Measurements from ENCODE around the gene CASK. TPM values are rescaled to one million over a fixed set of nuclear protein-coding genes. Genes with fewer than 3 reads are reported as not detected.
"Not testable (repeated sequence)": the region's sequence is repeated elsewhere in the genome, so short reads cannot be mapped to it uniquely, and the experiment has no call there.

CASK gene
- total RNA-seq, 1 experiment from 2014 or later = 39.2 TPM

DNA sequence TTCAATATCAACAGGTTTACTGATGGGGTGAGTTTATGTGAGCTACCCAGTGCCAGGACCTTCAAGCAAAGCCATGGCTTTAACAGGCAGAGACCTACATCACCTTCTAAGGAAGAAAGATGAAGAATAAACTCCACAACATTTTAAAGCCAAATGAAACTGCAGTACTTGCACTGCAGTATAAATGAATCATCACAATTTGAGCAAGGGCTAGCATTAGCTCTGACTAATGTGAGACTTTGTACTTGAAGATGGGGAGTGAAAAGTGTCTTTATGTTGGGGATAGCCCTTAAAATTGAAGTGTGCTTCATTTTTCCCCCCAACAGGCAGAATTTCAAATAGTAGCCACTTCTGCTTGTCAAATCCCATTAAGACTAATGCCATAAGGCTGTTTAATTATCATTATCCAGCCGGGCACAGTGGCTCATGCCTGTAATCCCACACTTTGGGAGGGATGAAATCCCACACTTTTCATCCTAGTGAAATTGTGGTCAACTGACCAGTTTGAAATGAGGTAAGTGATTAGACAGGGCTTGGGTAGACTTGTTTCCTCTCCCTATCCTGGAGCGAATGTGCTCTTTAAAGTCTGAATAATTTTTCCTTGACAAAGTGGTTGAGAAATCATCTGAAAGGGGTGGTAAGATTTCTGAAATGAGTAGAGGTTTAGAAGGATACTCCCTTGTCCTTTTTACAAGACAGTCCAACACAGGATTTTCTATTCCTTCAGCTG is 261.8 kb downstream of the CASK start:
- Histone ChIP-seq H3K4me3 (ENCODE audit: insufficient read depth, low read depth, low read length) (no peak overlapping the region), H3K27me3 (ENCODE audit: control insufficient read depth, insufficient read depth, low read length) (no peaks in the 10 kb centered on the region), H3K36me3 (replicated peaks; ENCODE audit: control insufficient read depth, insufficient read depth, low read length) (peaks cover 2% of the 10 kb centered on the region; the same call in 1 of the 2 replicates)
- DNase-seq = no peak

DNA sequence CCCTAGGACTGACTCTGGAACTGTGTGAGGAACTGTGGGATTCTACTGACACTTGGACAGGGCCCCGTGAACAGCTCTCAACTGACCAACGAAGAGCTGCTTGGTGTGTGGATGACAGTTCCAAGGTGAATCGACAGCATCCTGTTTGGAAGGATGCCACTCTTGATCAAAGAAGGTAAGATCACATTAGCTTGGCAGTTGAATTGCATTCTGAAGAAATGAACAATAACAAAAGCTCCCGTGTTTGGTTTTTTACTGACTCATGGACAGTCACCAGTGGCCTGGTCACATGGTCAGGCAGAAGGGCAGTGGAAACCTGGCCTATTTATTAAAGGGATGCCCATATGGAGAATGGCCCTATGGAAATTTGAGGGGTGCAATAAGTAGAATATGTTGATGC is 267.7 kb downstream of the CASK start:
- Histone ChIP-seq H3K36me3 (replicated peaks; ENCODE audit: control insufficient read depth, insufficient read depth, low read length) (peaks cover 4% of the 10 kb centered on the region; the same call in 1 of the 2 replicates), H3K27me3 (ENCODE audit: control insufficient read depth, insufficient read depth, low read length) (no peaks in the 10 kb centered on the region), H3K4me3 (ENCODE audit: insufficient read depth, low read depth, low read length) (no peak overlapping the region)
- no peak for DNase-seq

DNA sequence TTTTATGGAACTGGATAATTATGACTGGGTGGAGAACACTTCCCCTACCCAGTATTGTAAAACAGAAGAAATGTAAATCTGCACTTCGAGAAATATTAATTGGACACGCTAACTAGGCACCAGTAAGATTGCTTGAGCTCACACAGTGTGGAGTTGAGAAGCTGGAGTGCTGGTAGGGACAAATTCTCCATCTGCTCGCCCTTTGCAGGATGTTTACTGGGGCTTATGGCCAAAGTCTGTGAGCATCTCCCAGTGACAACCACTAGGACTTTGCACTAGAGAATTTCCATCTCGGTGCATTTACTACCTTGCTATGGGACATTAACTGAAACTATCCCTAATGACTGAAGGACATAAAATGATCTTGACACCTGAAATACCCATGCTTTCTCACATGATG is 268.3 kb downstream of the CASK start:
- peaks cover 4% of the 10 kb centered on the region; the same call in 1 of the 2 replicates for H3K36me3 ChIP-seq (replicated peaks; ENCODE audit: control insufficient read depth, insufficient read depth, low read length)
- no peak overlapping the region for H3K4me3 ChIP-seq (ENCODE audit: insufficient read depth, low read depth, low read length)
- DNase-seq = no peak
- no peaks in the 10 kb centered on the region for H3K27me3 ChIP-seq (ENCODE audit: control insufficient read depth, insufficient read depth, low read length)

DNA sequence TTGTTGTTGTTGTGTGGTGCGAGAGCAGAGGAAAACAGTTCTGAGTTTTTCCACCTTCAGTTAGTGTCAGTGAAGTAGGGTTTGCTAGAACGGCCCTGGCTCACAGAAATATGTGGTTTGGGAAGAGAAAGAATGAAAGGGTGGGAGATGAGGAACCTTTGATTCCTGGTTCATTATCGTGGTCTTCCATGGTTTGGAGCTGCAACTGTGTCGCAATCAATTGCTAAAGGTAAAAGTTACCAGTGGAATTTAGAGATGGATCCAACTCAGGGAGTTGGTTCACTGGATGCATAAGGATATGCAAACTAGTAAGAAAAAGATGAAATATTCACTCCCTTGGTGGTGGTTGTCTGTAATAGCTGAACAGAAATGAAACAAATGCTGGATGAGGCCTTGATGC is 270.2 kb downstream of the CASK start:
- Histone ChIP-seq H3K4me3 (ENCODE audit: insufficient read depth, low read depth, low read length) (no peak overlapping the region), H3K36me3 (replicated peaks; ENCODE audit: control insufficient read depth, insufficient read depth, low read length) (peaks cover 2% of the 10 kb centered on the region; the same call in 1 of the 2 replicates), H3K27me3 (ENCODE audit: control insufficient read depth, insufficient read depth, low read length) (no peaks in the 10 kb centered on the region)
- DNase-seq = no peak

DNA sequence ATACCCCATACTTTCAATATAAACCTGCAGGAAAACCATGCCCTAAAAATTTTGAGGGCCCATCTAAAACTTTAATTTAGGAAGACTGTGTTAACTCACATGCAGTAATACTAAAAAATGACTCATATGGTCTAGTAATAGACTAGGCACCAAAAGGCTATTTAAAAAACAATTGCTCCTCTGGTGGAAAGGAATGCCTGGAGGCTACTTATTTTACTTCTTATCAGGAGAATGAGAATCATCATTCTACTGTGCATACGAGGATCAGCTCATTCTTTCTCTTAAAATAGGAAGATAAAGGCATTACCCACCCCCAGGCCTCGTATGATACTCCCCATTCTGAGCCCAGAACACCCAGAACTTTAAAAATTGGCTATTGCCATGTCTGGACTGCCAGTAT is 277.2 kb downstream of the CASK start:
- not testable (repeated sequence) for H3K4me3 ChIP-seq (ENCODE audit: insufficient read depth, low read depth, low read length); H3K27me3 ChIP-seq (ENCODE audit: control insufficient read depth, insufficient read depth, low read length); DNase-seq; H3K36me3 ChIP-seq (replicated peaks; ENCODE audit: control insufficient read depth, insufficient read depth, low read length)

DNA sequence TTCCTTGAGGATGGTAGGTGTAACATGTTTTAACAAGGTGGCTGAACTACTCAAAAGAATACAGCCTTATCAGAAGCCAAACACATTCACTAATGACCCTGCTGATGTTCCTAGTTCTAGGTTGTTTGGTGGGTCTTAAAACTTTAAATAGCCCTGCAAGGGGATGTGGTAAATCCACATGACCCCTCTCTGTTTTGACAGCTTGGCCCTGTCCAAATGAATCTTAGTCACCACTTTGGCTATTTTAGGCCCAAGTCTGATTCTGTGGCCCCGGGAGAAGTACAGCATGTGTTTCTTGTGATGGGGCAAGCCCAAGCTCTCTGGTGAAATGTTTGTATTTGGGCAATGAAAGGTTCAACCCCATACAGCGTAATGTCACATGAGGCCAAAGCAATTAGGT is 289.1 kb downstream of the CASK start:
- no peaks in the 10 kb centered on the region for H3K27me3 ChIP-seq (ENCODE audit: control insufficient read depth, insufficient read depth, low read length)
- H3K4me3 ChIP-seq (ENCODE audit: insufficient read depth, low read depth, low read length) = no peak overlapping the region
- no peaks in the 10 kb centered on the region for H3K36me3 ChIP-seq (replicated peaks; ENCODE audit: control insufficient read depth, insufficient read depth, low read length)
- no peak for DNase-seq

DNA sequence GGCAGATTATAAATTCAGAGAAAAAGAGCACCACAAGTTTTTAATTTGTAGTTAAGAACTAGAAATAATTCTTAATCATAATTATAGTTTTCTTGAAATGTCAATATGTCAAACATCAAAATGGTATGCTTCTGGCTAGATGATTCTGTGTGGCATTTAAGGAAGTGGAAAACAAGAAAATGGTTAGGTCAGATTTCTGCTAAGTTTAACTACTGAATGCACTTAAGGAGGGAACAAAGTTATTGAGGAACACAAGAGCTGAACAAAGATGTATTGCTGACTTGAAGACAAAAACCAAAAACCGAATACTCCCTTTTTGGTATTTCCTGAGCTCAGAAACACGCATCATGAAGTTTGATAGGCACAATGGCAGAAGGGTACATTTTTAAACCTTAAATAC is 293.3 kb downstream of the CASK start:
- no peaks in the 10 kb centered on the region for H3K36me3 ChIP-seq (replicated peaks; ENCODE audit: control insufficient read depth, insufficient read depth, low read length)
- H3K27me3 ChIP-seq (ENCODE audit: control insufficient read depth, insufficient read depth, low read length) = no peaks in the 10 kb centered on the region
- DNase-seq = no peak
- H3K4me3 ChIP-seq (ENCODE audit: insufficient read depth, low read depth, low read length) = no peak overlapping the region

DNA sequence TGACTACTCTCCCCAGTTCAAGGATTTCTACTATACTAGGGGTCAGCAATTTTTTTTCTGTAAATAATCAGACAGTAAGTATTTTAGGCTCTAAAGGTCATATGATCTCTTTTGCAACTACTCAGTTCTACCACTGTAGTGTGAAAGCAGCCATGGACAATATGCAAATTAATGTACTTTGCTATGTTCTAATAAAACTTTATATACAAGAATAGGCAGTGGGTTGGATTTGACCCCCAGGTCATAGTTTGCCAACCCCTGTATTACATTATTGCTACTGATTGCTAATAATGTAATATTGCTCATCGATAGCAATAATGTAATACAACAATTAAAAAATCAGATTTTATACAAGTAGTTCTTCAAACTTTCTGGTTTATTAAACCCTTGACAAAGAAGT is 293.8 kb downstream of the CASK start:
- no peak for DNase-seq
- no peaks in the 10 kb centered on the region for H3K36me3 ChIP-seq (replicated peaks; ENCODE audit: control insufficient read depth, insufficient read depth, low read length)
- no peak overlapping the region for H3K4me3 ChIP-seq (ENCODE audit: insufficient read depth, low read depth, low read length)
- H3K27me3 ChIP-seq (ENCODE audit: control insufficient read depth, insufficient read depth, low read length) = no peaks in the 10 kb centered on the region

DNA sequence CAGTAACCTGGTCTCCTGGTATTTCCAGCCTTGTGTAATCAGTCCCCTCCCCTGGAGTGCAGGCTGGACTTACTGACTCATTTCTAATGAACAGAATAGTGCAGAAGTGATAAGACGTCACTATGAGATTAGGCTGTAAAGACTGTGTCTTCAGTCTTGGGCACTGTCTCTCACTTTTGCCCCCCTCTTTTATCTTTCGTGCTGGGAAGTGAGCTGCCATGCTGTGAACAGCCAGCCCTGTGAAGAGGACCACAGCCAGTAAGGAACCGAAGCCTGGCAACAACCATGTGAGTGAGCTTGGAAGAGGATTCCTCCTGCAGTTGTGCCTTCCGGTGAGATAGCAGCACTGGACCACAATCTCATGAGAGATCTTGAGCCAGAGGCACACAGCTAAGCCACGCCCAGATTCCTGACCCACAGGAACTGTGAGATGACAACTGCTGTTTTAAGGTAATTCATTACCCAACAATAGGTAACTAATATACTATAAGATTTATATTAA is 302.1 kb downstream of the CASK start:
- Histone ChIP-seq H3K4me3 (ENCODE audit: insufficient read depth, low read depth, low read length) (no peak overlapping the region), H3K36me3 (replicated peaks; ENCODE audit: control insufficient read depth, insufficient read depth, low read length) (no peaks in the 10 kb centered on the region)
- DNase-seq = peak; percentile 42

DNA sequence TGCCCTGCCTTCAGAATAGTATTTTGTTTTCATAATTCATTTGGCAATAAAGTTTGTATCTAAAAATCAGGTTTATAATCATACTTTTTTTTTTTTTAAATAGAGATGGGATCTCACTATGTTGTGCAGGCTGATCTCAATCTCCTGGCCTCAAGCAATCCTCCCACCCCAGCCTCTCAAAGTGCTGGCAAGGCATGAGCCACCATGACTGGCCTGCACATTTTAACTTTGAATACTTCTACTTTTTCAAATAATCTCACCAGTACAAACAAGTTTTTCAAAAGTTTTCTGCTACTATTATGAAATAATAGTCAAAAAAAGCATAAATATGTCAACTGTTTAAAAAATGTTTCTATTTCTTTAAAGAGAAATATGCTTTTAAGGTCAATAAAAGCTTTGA is 304.1 kb downstream of the CASK start:
- no peaks in the 10 kb centered on the region for H3K36me3 ChIP-seq (replicated peaks; ENCODE audit: control insufficient read depth, insufficient read depth, low read length)
- no peaks in the 10 kb centered on the region for H3K27me3 ChIP-seq (ENCODE audit: control insufficient read depth, insufficient read depth, low read length)
- H3K4me3 ChIP-seq (ENCODE audit: insufficient read depth, low read depth, low read length) = no peak overlapping the region
- no peak for DNase-seq

More for the DNA sequence above, 302.1 kb downstream of the CASK start:
- H3K27me3 ChIP-seq (ENCODE audit: control insufficient read depth, insufficient read depth, low read length) = no peaks in the 10 kb centered on the region

DNA sequence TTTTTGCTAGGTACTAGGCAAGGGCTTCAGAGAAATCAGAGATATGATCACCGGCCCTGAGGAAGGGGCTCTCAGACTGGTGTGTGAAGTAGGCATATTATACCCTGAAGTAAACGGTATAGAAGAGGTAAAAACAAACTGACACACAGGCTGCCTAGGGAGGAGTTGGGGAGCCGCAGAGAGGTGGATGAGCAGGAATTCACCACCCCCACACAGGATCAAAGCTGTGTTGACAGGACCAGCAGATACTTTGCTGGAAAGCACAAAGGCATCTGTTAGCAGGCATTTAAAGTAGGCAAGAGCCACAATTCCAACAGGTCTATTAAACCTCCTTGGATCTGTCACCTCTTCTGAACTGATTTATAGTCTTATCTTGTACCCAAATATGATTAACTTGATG is 306.4 kb downstream of the CASK start:
- no peak overlapping the region for H3K4me3 ChIP-seq (ENCODE audit: insufficient read depth, low read depth, low read length)
- peak; percentile 61 for DNase-seq
- no peaks in the 10 kb centered on the region for H3K36me3 ChIP-seq (replicated peaks; ENCODE audit: control insufficient read depth, insufficient read depth, low read length)
- no peaks in the 10 kb centered on the region for H3K27me3 ChIP-seq (ENCODE audit: control insufficient read depth, insufficient read depth, low read length)

DNA sequence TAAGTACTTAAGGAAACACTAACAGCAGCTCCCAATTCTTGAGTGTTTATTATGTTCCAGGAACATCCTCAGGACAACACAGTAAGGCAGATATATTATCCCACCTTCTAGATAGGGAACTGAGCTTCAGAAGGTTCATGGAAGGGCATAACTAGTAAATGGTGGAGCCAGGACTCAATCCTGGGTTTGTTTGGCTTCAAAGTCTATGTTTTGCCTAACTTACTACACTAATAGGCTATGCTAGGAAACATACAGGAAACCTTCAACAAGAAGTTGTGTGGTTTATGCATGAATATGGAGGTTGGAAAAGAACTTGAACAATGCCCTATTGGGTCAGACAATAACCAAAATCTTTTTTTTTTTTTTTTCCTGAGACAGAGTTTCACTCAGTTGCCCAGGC is 307.1 kb downstream of the CASK start:
- no peak overlapping the region for H3K4me3 ChIP-seq (ENCODE audit: insufficient read depth, low read depth, low read length)
- no peak for DNase-seq
- H3K36me3 ChIP-seq (replicated peaks; ENCODE audit: control insufficient read depth, insufficient read depth, low read length) = no peaks in the 10 kb centered on the region
- no peaks in the 10 kb centered on the region for H3K27me3 ChIP-seq (ENCODE audit: control insufficient read depth, insufficient read depth, low read length)

DNA sequence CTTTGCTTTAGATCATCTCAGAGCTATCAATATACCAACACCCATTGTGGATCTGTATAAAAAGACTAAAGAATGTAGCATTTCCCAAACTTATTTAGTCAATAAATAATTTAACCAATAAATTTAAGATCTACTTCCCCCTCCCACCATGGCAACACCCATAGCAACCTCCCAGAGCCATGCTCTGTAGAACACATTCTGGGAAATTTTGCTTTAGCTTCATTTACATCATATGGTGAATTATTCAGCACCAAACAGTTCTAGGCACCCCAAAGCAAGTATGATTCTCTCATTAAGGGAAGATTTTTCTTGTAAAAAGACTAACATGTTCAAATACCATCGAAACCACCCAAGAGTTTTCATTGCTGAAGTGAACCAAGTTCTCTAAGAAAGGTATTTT is 315.1 kb downstream of the CASK start:
- H3K4me3 ChIP-seq (ENCODE audit: insufficient read depth, low read depth, low read length) = no peak overlapping the region
- no peaks in the 10 kb centered on the region for H3K27me3 ChIP-seq (ENCODE audit: control insufficient read depth, insufficient read depth, low read length)
- no peaks in the 10 kb centered on the region; the same call in 1 of the 2 replicates for H3K36me3 ChIP-seq (replicated peaks; ENCODE audit: control insufficient read depth, insufficient read depth, low read length)
- DNase-seq = no peak

DNA sequence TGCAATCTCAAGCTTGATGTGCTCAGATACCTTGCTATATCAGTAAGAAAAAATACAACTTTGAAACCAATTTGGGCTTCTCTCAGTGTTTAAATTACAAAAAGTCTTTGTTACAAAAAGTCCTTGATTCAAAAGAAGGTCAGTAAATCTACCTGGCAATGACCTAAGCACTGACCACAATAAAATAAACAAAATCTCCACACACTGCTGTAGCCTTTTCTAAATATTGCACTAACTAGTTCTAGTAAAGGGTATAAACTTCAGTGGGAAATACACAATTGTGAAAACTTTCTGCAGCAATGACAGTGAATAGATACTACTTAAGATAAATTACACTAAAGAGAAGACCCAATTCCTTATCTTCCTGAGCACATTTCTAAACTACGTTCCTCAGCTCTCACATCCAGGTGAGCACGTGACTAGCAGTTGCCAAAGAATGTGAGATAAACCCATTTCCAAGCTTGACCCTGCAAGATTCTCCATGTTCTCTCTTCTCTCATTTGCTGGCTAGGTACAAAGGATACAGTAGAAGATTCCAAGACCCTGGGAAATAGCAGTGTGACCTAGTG is 316.0 kb downstream of the CASK start:
- Histone ChIP-seq H3K27me3 (ENCODE audit: control insufficient read depth, insufficient read depth, low read length) (no peaks in the 10 kb centered on the region), H3K4me3 (ENCODE audit: insufficient read depth, low read depth, low read length) (no peak overlapping the region), H3K36me3 (replicated peaks; ENCODE audit: control insufficient read depth, insufficient read depth, low read length) (no peaks in the 10 kb centered on the region; the same call in 1 of the 2 replicates)
- no peak for DNase-seq

DNA sequence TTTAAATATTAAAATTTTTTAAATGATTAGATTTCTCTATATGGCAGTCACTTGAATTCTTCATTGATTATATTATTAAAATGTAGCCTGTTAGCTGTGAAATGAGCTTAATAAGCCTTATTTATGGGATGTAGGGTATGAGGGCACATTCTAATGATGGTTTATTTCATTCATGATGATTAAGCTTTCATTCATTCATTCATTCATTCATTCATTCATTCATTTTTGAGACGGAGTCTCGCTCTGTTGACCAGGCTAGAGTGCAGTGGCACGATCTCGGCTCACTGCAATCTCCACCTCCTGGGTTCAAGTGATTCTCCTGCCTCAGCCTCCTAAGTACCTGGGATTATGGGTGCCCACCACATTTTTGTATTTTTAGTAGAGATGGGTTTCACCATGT is 317.3 kb downstream of the CASK start:
- H3K36me3 ChIP-seq (replicated peaks; ENCODE audit: control insufficient read depth, insufficient read depth, low read length); DNase-seq; H3K4me3 ChIP-seq (ENCODE audit: insufficient read depth, low read depth, low read length); H3K27me3 ChIP-seq (ENCODE audit: control insufficient read depth, insufficient read depth, low read length): not testable (repeated sequence)
